ENCODE results near the gene OR8G5. TPM values are rescaled to one million over a fixed set of nuclear protein-coding genes. Genes with fewer than 3 reads are reported as not detected.
"Not testable (repeated sequence)": the region's sequence is repeated elsewhere in the genome, so short reads cannot be mapped to it uniquely, and the experiment has no call there.

Gene OR8G5
- total RNA-seq, 1 donor from 2014 or later, result not detected

DNA sequence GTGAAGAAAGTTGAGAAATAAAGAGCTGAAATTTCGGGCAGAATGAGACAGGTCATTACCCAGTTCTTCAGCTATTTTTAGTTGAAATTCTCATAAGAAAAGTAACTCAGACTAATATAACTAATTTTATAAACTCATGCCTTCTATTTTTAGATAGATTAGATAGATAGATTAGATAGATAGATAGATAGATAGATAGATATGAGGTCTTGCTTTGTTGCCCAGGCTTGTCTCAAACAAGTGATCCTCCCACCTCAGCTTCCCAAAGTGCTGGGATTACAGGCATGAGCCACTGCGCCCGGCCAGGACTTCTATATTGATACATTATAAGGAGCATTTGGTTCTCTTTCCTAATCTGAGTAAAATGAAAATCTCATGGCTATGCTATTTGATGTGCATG lies 42.1 kb upstream of the OR8G5 start:
- Mint-ChIP-seq H3K9me3 (ENCODE audit: unreplicated experiment) (no peaks in the 10 kb centered on the region), H3K4me3 (ENCODE audit: unreplicated experiment) (no peak overlapping the region), H3K4me1 (ENCODE audit: unreplicated experiment) (no peaks in the 10 kb centered on the region), H3K27me3 (ENCODE audit: unreplicated experiment) (peaks cover 7% of the 10 kb centered on the region), H3K27ac (ENCODE audit: unreplicated experiment) (no peak overlapping the region), H3K36me3 (ENCODE audit: unreplicated experiment) (no peaks in the 10 kb centered on the region)
- no peak for DNase-seq (ENCODE audit: extremely low spot score, unreplicated experiment)
- TF ChIP-seq, protein P1, sequence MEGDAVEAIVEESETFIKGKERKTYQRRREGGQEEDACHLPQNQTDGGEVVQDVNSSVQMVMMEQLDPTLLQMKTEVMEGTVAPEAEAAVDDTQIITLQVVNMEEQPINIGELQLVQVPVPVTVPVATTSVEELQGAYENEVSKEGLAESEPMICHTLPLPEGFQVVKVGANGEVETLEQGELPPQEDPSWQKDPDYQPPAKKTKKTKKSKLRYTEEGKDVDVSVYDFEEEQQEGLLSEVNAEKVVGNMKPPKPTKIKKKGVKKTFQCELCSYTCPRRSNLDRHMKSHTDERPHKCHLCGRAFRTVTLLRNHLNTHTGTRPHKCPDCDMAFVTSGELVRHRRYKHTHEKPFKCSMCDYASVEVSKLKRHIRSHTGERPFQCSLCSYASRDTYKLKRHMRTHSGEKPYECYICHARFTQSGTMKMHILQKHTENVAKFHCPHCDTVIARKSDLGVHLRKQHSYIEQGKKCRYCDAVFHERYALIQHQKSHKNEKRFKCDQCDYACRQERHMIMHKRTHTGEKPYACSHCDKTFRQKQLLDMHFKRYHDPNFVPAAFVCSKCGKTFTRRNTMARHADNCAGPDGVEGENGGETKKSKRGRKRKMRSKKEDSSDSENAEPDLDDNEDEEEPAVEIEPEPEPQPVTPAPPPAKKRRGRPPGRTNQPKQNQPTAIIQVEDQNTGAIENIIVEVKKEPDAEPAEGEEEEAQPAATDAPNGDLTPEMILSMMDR (IDR thresholded peaks at IDR 0.05), result no peak

DNA sequence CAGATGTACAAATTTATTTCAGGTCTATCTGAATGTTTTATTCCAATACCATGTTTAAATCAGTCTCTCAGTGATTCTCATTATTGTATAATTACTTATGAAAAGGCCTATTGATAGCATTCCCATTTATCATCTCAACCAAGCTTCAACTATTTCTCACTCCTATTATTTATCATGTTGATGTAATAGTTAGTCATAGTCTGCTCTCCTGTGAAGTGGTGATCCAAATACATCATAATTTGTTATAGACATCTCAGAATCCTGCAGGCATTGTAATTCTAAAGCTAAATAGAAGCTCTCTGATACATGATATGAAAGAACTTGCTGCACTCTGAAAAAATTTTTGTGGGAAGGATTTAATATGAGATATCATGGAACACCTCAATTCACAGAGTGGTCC lies 37.0 kb upstream of the OR8G5 start:
- TF ChIP-seq, protein P1 (IDR thresholded peaks at IDR 0.05), result no peak
- Mint-ChIP-seq H3K36me3 (ENCODE audit: unreplicated experiment) (no peaks in the 10 kb centered on the region), H3K4me1 (ENCODE audit: unreplicated experiment) (no peaks in the 10 kb centered on the region), H3K27ac (ENCODE audit: unreplicated experiment) (no peak overlapping the region), H3K9me3 (ENCODE audit: unreplicated experiment) (no peaks in the 10 kb centered on the region), H3K27me3 (ENCODE audit: unreplicated experiment) (no peaks in the 10 kb centered on the region), H3K4me3 (ENCODE audit: unreplicated experiment) (no peak overlapping the region)
- DNase-seq (ENCODE audit: extremely low spot score, unreplicated experiment), result no peak

DNA sequence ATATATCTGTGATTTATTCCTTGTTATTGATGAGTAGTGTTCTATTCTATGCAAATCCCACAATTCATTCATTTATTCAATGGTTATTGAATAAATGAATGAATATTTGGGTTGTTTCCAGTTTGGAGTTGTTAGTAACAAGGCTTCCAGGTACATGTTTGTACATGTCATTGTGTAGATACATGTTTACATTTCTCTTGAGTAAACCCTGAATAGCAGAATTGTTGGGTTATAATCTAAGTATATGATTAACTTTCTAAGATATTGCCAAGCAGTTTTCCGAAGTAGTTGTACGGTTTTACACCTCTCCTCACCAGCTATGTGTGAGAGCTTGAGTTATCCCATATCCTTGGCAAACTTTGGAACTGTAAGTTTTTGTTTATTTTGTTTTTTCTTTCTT lies 33.8 kb upstream of the OR8G5 start:
- no peaks in the 10 kb centered on the region for H3K4me1 Mint-ChIP-seq (ENCODE audit: unreplicated experiment)
- H3K4me3 Mint-ChIP-seq (ENCODE audit: unreplicated experiment), result no peak overlapping the region
- H3K27me3 Mint-ChIP-seq (ENCODE audit: unreplicated experiment), result no peaks in the 10 kb centered on the region
- TF ChIP-seq, protein P1 (IDR thresholded peaks at IDR 0.05), result no peak
- H3K27ac Mint-ChIP-seq (ENCODE audit: unreplicated experiment), result no peak overlapping the region
- H3K9me3 Mint-ChIP-seq (ENCODE audit: unreplicated experiment), result no peaks in the 10 kb centered on the region
- no peaks in the 10 kb centered on the region for H3K36me3 Mint-ChIP-seq (ENCODE audit: unreplicated experiment)
- DNase-seq (ENCODE audit: extremely low spot score, unreplicated experiment), result no peak

DNA sequence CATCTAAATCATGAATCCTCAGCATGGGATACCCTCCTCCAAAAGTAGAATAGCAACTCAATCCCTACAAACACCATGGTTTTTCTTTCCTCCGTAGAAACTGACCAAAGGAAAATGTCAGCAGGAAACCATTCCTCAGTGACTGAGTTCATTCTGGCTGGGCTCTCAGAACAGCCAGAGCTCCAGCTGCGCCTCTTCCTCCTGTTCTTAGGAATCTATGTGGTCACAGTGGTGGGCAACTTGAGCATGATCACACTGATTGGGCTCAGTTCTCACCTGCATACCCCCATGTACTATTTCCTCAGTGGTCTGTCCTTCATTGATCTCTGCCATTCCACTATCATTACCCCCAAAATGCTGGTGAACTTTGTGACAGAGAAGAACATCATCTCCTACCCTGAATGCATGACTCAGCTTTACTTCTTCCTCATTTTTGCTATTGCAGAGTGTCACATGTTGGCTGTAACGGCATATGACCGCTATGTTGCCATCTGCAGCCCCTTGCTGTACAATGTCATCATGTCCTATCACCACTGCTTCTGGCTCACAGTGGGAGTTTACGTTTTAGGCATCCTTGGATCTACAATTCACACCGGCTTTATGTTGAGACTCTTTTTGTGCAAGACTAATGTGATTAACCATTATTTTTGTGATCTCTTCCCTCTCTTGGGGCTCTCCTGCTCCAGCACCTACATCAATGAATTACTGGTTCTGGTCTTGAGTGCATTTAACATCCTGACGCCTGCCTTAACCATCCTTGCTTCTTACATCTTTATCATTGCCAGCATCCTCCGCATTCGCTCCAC lies 31.4 kb upstream of the OR8G5 start:
- not testable (repeated sequence) for H3K36me3 Mint-ChIP-seq (ENCODE audit: unreplicated experiment); DNase-seq (ENCODE audit: extremely low spot score, unreplicated experiment); H3K27me3 Mint-ChIP-seq (ENCODE audit: unreplicated experiment); H3K4me1 Mint-ChIP-seq (ENCODE audit: unreplicated experiment); H3K4me3 Mint-ChIP-seq (ENCODE audit: unreplicated experiment); H3K9me3 Mint-ChIP-seq (ENCODE audit: unreplicated experiment); H3K27ac Mint-ChIP-seq (ENCODE audit: unreplicated experiment)

DNA sequence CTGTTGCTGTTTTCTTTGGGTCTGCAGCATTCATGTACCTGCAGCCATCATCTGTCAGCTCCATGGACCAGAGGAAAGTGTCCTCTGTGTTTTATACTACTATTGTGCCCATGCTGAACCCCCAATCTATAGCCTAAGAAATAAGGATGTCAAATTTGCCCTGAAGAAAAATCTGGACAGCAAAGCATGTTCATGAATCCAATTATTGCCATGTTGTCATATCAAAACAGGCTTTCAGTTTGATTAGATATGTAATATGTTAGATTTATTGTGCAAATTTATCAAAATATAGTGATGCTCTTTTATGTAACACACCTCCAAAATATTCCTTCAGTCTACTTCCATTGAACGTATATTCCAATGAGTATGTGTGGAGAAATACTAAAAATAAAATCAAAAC lies 30.7 kb upstream of the OR8G5 start:
- H3K4me3 Mint-ChIP-seq (ENCODE audit: unreplicated experiment), result no peak overlapping the region
- TF ChIP-seq, protein P1 (IDR thresholded peaks at IDR 0.05), result no peak
- H3K4me1 Mint-ChIP-seq (ENCODE audit: unreplicated experiment), result no peaks in the 10 kb centered on the region
- H3K9me3 Mint-ChIP-seq (ENCODE audit: unreplicated experiment), result no peaks in the 10 kb centered on the region
- H3K27me3 Mint-ChIP-seq (ENCODE audit: unreplicated experiment), result no peaks in the 10 kb centered on the region
- H3K36me3 Mint-ChIP-seq (ENCODE audit: unreplicated experiment), result no peaks in the 10 kb centered on the region
- no peak overlapping the region for H3K27ac Mint-ChIP-seq (ENCODE audit: unreplicated experiment)
- DNase-seq (ENCODE audit: extremely low spot score, unreplicated experiment), result no peak

Data from osteocyte (in vitro differentiated cells).